ENCODE results near the gene HIP1.

The HIP1 gene

GRCh38 chr7:75596727-75597614 is 141.8 kb downstream of the HIP1 start:
- TF ChIP-seq RAD21 (IDR thresholded peaks at IDR 0.05; ENCODE audit: low read depth) (no peak), MAX (IDR thresholded peaks at IDR 0.05) (no peak), EP300 (IDR thresholded peaks at IDR 0.05; ENCODE audit: borderline replicate concordance) (no peak), CREB1 (IDR thresholded peaks at IDR 0.05; ENCODE audit: low read depth) (no peak), TAF1 (IDR thresholded peaks at IDR 0.05; ENCODE audit: low read depth) (no peak), FOXM1 (IDR thresholded peaks at IDR 0.05; ENCODE audit: borderline replicate concordance, low read depth) (no peak), EGR1 (IDR thresholded peaks at IDR 0.05) (no peak), TEAD4 (IDR thresholded peaks at IDR 0.05) (no peak), YY1 (IDR thresholded peaks at IDR 0.05; ENCODE audit: low read depth) (no peak), USF1 (IDR thresholded peaks at IDR 0.05) (no peak), NFIC (IDR thresholded peaks at IDR 0.05) (no peak)

- no peak for TF ChIP-seq RAD21 (IDR thresholded peaks at IDR 0.05; ENCODE audit: low read depth)
- TF ChIP-seq FOXM1 (IDR thresholded peaks at IDR 0.05; ENCODE audit: borderline replicate concordance, low read depth), result no peak
- no peak for TF ChIP-seq TEAD4 (IDR thresholded peaks at IDR 0.05)
- no peak for TF ChIP-seq YY1 (IDR thresholded peaks at IDR 0.05; ENCODE audit: low read depth)
- no peak for TF ChIP-seq CREB1 (IDR thresholded peaks at IDR 0.05; ENCODE audit: low read depth)
- no peak for TF ChIP-seq EGR1 (IDR thresholded peaks at IDR 0.05)
- TF ChIP-seq EP300 (IDR thresholded peaks at IDR 0.05; ENCODE audit: borderline replicate concordance), result no peak
- no peak for TF ChIP-seq TCF12 (IDR thresholded peaks at IDR 0.05; ENCODE audit: low read depth)
- no peak for TF ChIP-seq ZBTB7A (IDR thresholded peaks at IDR 0.05; ENCODE audit: low read depth)
- no peak for TF ChIP-seq USF1 (IDR thresholded peaks at IDR 0.05)
- TF ChIP-seq MAX (IDR thresholded peaks at IDR 0.05), result no peak
- TF ChIP-seq NFIC (IDR thresholded peaks at IDR 0.05), result no peak
- TF ChIP-seq TAF1 (IDR thresholded peaks at IDR 0.05; ENCODE audit: low read depth), result no peak
- TF ChIP-seq REST (IDR thresholded peaks at IDR 0.05; ENCODE audit: low read depth), result no peak
- no peak for TF ChIP-seq CEBPB (IDR thresholded peaks at IDR 0.05)
Measured at GRCh38 chr7:75595766-75596165, 143.0 kb downstream of the HIP1 start.

- no peak for TF ChIP-seq ZBTB7A (IDR thresholded peaks at IDR 0.05; ENCODE audit: low read depth)
- TF ChIP-seq FOXM1 (IDR thresholded peaks at IDR 0.05; ENCODE audit: borderline replicate concordance, low read depth), result no peak
- TF ChIP-seq TCF12 (IDR thresholded peaks at IDR 0.05; ENCODE audit: low read depth), result no peak
- no peak for TF ChIP-seq CREB1 (IDR thresholded peaks at IDR 0.05; ENCODE audit: low read depth)
- no peak for TF ChIP-seq EGR1 (IDR thresholded peaks at IDR 0.05)
- TF ChIP-seq CEBPB (IDR thresholded peaks at IDR 0.05), result no peak
- no peak for TF ChIP-seq USF1 (IDR thresholded peaks at IDR 0.05)
- no peak for TF ChIP-seq YY1 (IDR thresholded peaks at IDR 0.05; ENCODE audit: low read depth)
- TF ChIP-seq TEAD4 (IDR thresholded peaks at IDR 0.05), result no peak
- no peak for TF ChIP-seq REST (IDR thresholded peaks at IDR 0.05; ENCODE audit: low read depth)
- no peak for TF ChIP-seq RAD21 (IDR thresholded peaks at IDR 0.05; ENCODE audit: low read depth)
- TF ChIP-seq EP300 (IDR thresholded peaks at IDR 0.05; ENCODE audit: borderline replicate concordance), result no peak
- no peak for TF ChIP-seq MAX (IDR thresholded peaks at IDR 0.05)
- no peak for TF ChIP-seq TAF1 (IDR thresholded peaks at IDR 0.05; ENCODE audit: low read depth)
- TF ChIP-seq NFIC (IDR thresholded peaks at IDR 0.05), result no peak
Measured at GRCh38 chr7:75591467-75592255, 147.1 kb downstream of the HIP1 start.

GRCh38 chr7:75590373-75591005 is 148.3 kb downstream of the HIP1 start:
- no peak for TF ChIP-seq YY1 (IDR thresholded peaks at IDR 0.05; ENCODE audit: low read depth)
- no peak for TF ChIP-seq EP300 (IDR thresholded peaks at IDR 0.05; ENCODE audit: borderline replicate concordance)
- TF ChIP-seq NFIC (IDR thresholded peaks at IDR 0.05), result no peak

Measured in Ishikawa (cell line).